Activated naive CD4-positive, alpha-beta T cell (primary cell): ENCODE measurements around the gene IGSF21.

Experiments used
- DNase-seq, 4 experiments: peaks; one replicate each; lab custom pipeline; 2025; lab: John Stamatoyannopoulos, UW

The IGSF21 gene

DNA sequence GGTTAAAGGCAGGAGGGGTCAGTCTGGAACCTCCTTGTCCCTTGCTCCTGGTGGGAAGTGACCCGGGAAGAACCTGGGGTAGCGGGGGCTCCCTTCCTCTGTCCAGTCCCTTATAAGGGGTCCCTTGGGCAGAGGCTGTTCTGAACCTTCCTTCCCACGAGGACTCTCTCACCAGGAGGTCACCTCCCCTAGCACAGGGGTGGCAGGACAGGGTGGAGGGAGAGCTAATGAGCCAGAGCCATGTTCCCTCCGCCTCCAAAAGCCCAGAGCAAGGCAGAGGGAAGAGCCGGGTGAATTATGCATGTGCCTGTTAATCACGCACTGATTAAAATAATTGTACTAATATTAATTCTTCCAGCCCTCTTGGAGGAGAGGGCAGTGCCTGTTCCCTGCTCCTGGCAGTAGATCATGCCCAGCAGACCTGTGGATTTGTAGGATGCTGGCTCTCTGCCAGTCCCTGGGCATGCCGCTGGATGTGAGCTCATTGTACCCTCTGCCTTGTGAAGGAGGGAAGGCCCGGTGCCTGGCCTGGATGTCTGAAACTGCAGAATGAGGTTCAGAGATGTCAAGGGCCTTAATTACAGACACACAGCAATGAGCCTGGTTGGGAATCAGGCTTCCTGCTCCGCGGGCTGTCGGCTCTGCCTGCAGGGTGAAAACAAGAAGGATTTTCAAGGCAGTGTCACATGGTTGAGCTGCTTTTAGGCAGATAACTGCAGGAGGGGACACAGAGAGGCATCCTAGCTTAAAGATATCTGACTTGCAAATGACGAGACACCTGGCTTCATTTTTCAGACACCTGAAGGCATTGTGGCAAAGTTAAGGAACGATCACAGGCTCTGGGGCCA is 68.2 kb downstream of the IGSF21 start:
- DNase-seq, result no peak

- no peak for DNase-seq
Observed at GRCh38 chr1:18176619-18177018, 69.0 kb downstream of the IGSF21 start.

GRCh38 chr1:18178111-18178510 is 70.5 kb downstream of the IGSF21 start:
- DNase-seq, result no peak

- DNase-seq, result no peak
Observed at GRCh38 chr1:18179009-18179408, 71.4 kb downstream of the IGSF21 start.

GRCh38 chr1:18182398-18183160 is 75.0 kb downstream of the IGSF21 start:
- no peak for DNase-seq

DNA sequence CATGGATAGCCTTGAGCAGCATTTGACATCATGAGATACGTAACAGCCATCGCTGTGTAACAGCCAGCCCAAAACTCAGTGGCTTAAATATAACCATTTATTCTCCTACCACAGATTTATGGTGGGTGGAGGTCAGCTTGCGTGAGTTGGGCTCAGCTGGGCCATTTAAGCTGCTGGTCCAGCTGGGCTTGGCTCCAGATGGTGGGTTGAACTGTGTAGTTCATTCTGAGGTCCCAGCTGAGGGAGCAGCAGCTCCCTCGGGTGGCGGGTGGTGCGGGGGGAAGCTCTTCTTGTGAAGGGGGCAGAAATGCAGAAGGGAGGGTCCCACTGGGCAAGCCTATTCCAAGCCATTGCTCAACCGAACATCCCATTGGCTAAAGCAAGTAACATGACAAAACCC is 75.9 kb downstream of the IGSF21 start:
- DNase-seq, result no peak

- no peak for DNase-seq
Observed at GRCh38 chr1:18187054-18187453, 79.5 kb downstream of the IGSF21 start.

DNA sequence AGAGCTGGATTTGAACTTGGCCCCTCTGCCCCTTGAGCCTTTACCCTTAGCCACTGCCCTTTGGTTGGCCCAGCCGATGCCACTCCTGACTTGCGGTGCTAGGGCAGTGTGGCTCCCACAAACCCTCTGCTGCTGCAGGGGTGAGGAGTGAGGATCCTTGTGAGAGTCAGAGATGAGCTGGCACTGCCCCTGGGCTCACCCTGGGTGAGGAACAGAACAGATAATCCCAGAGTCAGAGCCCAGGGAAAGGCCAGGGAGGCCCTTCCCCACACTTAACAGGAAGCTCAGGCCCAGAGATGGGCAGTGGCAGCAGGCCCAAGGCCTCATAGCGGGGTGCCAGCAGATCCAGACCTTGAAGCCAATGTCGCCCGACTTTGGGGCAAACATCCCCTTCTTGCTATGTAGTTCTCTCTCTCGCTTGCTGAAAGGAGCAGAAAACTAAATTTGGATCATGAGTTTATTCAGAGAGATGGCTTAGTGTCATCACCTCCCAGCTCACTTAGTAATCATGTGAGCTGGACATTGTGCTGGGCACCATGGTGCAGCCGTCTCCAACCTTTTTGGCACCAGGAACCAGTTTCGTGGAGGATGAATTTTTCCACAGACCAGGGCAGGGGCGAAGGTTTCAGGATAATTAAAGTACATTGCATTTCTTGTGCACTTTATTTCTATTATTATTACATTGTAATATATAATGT is 81.4 kb downstream of the IGSF21 start:
- no peak for DNase-seq

DNA sequence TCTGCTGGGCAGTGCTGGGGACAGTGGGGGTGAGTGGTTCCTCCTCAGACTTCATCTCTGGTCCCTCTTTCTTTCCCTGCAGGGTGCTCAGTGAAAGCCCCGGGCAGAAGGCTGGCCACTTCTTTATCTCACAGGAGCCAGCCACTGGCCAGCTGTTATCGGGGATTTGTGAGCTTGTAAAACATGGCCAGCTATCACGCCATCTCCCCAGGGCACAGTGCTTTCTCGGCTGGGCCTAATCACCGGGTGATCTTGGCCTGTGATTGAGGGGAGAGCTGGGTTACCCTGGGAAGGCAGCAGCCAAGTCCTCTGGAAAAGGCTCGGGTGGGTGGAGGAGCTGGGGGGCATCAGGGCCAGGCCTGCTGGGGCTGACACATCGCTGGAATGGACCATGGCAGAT is 83.0 kb downstream of the IGSF21 start:
- DNase-seq, result no peak

DNA sequence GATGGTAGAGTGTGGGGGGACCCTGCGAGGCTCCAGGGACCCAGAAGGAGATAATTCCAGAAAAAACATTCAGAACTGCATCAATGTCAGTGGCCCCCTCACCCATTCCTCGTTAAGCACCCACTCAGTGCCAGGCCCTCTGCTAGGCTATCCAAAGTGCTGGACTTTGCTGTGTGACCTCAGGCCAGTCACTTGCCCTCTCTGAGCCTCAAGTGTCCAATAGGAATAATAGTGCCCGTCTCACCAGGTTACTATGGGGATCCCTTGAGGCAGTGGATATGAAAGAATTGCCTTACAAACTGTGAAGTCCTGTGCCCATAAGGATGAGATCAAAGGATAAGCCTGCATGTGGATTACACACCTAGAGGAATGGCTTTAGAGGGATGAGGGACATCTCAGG is 83.4 kb downstream of the IGSF21 start:
- no peak for DNase-seq

DNA sequence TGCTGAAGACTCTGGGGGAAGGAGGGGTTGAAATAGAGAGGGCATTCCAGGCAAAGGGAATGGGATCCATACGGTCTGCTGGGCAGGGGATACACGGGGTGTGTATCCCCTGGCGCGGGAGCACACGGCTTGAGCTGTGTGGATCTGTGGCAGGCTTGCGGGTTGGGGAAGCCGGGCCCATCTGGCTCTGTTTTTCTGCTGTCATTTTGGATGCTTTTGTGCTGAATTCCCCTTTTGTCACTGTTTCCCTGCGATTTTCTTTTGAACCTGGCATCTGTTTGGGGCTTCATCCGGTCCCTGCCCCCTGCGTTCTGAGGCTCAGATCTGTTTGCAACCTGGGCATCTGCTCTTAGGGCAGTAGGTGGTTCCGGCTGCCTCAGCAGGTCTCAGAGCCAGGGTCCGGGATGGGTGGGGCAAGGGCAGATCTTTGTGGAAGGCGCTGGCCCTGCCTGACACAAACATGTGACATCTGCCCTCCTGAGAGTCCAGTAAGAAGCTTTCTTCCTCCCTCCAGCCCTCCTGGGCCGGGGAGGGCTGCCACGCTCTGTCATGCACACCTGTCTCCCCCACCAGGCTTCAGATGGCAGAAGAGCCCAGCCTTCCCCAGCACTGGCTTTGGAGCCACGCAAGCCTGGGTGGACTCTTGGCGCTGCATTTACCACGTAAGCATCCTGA is 84.0 kb downstream of the IGSF21 start:
- no peak for DNase-seq

GRCh38 chr1:18192182-18192581 is 84.6 kb downstream of the IGSF21 start:
- DNase-seq, result no peak

DNA sequence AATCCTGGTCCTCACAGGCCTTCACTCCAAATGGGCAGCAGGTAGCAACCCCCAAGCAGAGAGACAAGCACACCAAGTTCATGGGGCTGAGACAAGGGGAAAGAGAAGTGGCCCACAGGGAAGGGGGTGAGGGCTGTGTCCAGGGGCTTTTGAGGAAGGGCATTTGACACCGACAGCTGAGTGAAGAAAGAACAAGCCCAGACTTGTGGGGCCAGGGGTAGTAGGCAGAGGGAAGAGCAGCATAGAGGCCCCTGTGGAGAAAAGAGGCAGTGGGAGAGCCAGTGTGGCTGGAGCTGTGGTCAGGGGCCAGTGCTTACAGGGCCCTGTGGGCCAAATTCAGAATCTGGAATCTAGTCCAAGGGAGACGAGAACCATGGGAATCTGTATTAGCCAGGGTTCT is 85.4 kb downstream of the IGSF21 start:
- DNase-seq, result no peak

DNA sequence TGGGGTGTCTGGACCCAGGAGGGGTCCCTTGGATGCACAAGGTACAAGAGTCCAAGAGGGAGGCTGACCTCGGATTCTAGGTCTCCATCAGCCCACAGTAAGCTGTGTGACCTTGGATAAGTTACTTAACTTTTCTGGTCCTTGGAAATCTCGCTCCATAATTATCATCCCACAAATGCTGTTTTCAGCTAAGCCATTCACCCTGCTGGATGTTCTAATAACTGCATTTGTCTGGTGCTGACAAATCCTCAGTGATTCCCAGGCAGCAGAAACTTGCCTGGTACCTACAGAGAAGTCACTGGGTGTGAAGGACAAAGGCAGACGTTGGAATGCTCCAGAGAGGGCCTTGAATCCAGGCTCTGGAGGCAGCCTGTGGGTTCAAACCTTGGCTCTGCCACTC is 89.7 kb downstream of the IGSF21 start:
- DNase-seq, result no peak

DNA sequence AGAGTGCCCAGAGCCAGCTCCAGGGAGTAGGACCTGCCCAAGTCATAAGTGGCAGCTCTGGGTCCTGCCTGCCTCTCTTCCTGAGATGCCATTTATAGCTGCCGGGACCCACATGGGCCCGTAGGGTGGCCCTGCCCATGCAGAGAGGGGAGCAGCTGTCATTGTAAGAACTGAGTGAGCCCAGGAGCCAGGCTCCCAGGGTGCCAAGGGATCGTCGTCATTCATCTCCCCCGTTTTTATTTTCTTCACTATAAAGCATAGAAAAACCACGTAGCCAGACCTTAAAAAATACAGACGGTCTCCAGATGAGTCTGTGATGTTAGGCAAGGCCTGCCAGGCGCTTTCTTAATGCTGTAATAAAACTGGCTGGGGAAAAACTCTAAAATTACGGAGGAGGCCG is 90.7 kb downstream of the IGSF21 start:
- no peak for DNase-seq

- no peak for DNase-seq
Observed at GRCh38 chr1:18199462-18199861, 91.9 kb downstream of the IGSF21 start.

DNA sequence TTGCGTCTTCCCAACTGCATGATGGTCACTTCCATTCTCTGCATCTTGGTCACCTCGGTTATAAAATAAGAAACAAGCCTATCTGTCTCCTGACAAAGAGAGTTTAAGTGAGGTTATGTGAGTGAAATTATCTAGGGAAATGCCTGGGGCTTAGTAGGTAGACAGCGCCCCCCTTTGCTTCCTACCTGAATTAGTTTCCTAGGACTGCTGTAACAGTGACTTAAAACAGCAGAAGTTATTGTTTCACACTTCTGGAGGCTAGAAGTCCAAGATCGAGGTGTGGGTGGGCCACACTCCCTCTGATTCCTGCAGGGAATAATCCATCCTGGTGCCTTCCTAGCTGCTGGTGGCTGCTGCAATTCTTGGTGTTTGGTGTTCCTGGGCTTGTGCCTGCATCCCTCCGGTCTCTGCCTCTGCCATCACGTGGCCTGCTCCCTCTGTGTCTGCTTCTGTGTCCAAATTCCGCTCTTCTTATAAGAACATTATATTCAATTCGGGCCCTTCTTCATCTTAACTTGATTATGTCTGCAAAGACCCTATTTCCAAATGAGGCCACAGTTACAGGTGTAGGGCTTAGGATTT is 92.6 kb downstream of the IGSF21 start:
- no peak for DNase-seq

- DNase-seq, result no peak
Observed at GRCh38 chr1:18200918-18201317, 93.3 kb downstream of the IGSF21 start.

DNA sequence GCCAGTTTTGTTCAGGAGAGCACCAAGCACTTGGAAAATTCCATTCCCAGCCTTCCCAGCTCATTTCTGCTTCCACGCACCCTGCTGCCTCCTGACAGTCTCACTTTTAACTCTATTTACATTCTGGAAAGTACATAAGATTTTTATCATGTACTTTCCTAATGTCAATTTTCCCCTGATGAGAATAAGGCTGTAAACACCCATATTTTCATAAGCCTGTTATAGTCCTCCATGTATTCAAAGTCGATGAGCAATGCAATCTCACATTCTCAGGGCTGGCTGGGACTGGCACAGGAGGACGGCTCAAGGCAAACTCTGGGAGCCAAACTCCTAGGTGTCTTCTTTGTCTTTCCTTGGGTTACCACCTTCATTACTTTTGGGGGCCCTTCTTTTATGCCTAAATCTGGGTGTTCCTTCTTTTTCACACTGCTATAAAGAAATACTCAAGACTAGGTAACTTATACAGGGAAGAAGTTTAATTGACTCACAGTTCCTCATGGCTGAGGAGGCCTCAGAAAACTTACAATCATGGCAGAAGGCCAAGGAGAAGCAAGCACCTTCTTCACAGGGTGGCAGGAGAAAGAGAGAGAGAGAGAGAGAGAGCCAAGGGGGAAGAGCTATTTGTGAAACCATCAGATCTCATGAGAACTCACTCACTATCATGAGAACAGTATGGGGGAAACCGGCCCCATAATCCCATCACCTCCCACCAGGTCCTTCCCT is 94.6 kb downstream of the IGSF21 start:
- no peak for DNase-seq

DNA sequence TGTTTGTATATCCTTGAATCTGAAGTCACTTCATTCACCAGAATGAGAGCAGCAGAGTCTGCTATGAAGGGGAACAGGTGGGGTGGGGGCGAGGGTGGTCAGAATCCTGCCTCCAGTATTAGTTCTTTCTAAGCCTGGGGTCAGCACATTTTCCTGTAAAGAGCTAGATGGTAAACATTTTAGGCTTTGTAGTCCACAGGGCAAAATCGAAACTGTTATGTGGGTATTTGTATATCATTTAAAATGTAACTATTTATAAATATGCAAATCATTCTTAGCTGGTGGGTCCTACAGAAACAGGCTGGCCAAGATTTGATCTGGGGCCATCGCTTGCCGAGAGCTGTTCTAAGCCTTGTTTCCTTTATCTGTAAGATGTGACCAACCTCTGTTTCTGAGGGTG is 96.0 kb downstream of the IGSF21 start:
- DNase-seq, result no peak

- DNase-seq, result no peak
Observed at GRCh38 chr1:18204575-18204974, 97.0 kb downstream of the IGSF21 start.
